Measurements from ENCODE around the gene PRRC2C.
"Not testable (repeated sequence)": the region's sequence is repeated elsewhere in the genome, so short reads cannot be mapped to it uniquely, and the experiment has no call there.

PRRC2C gene

DNA sequence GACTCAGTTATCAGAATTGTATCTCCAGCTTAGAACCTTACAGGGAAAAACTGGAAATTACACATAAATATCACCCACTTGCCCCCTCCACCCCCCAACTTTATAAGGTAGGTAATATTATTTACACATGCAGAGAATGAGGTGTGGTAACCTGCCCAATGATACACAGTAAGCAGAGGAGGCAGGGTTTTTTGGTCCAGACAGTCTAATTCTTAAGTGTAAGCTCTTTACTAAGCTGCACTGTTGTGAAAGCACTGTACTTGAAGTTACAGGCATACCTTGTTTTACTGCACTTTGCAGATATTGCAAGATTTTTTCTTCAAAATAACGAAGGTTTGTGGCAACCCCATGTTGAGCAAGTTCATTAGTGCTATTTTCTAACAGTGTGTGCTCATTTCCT is 111.9 kb downstream of the PRRC2C start:
- no peak overlapping the region for H3K4me3 ChIP-seq
- no peak for DNase-seq (ENCODE audit: low spot score)
- TF ChIP-seq, protein P1, sequence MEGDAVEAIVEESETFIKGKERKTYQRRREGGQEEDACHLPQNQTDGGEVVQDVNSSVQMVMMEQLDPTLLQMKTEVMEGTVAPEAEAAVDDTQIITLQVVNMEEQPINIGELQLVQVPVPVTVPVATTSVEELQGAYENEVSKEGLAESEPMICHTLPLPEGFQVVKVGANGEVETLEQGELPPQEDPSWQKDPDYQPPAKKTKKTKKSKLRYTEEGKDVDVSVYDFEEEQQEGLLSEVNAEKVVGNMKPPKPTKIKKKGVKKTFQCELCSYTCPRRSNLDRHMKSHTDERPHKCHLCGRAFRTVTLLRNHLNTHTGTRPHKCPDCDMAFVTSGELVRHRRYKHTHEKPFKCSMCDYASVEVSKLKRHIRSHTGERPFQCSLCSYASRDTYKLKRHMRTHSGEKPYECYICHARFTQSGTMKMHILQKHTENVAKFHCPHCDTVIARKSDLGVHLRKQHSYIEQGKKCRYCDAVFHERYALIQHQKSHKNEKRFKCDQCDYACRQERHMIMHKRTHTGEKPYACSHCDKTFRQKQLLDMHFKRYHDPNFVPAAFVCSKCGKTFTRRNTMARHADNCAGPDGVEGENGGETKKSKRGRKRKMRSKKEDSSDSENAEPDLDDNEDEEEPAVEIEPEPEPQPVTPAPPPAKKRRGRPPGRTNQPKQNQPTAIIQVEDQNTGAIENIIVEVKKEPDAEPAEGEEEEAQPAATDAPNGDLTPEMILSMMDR (IDR thresholded peaks at IDR 0.05), result no peak
- H3K27ac ChIP-seq, result no peak overlapping the region

DNA sequence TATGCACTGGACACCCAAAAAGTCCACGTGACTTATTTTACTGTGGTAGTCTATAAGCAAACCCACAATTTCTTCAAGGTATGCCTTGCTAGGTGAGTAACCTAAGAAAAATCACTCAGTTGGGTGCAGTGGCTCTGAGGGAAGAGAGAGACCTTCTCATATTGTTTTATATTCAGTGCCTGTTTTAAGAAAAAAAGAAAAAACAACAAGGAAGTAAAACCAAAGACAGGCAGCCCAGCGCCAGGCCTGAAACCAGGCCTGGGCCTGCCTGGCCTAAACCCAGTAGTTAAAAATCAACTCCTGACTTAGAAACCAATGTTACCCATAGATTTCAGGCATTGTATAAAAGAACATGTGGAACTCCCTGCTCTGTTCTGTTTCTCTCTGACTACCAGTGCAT is 115.0 kb downstream of the PRRC2C start:
- not testable (repeated sequence) for H3K4me3 ChIP-seq; DNase-seq (ENCODE audit: low spot score); H3K27ac ChIP-seq

DNA sequence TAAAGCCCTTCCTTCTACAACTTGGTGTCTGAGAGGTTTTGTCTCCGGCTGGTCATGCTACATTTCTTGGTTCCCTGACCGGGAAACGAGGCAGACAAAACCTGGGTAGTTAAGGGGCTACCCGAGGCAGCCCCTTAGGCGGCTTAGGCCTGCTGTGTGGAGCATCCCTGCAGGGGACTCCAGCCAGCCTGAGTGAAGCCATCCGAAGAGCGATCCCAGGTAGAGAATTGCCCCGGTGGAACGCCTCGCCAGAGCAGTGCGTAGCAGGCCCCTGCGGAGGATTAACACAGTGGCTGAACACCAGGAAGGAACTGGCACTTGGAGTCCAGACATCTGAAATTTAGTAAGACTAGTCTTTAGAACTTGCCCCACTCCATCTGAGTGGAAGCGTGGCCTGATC is 115.5 kb downstream of the PRRC2C start:
- no peak overlapping the region for H3K4me3 ChIP-seq
- TF ChIP-seq, protein P1 (IDR thresholded peaks at IDR 0.05), result no peak
- no peak overlapping the region for H3K27ac ChIP-seq
- no peak for DNase-seq (ENCODE audit: low spot score)

DNA sequence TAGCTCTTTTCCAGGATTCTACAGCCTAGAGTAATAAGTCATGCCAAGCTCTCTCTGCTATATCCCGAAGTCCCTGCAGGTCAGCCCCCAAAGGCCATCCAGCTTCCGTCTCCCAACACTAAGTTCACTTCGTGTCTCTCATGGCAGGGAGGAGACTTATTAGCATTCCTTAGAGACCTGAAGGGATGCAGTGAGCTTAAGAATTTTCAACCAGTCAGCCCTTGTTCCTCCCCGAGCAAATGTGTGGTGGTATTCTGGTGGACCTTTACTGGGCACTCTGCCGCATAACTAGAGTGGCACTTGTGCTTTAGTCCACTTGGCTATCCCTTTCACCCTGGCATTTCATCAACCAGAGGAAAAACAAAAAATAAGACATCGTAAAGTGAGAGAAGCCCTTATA is 117.7 kb downstream of the PRRC2C start:
- DNase-seq (ENCODE audit: low spot score); H3K4me3 ChIP-seq; H3K27ac ChIP-seq: not testable (repeated sequence)

DNA sequence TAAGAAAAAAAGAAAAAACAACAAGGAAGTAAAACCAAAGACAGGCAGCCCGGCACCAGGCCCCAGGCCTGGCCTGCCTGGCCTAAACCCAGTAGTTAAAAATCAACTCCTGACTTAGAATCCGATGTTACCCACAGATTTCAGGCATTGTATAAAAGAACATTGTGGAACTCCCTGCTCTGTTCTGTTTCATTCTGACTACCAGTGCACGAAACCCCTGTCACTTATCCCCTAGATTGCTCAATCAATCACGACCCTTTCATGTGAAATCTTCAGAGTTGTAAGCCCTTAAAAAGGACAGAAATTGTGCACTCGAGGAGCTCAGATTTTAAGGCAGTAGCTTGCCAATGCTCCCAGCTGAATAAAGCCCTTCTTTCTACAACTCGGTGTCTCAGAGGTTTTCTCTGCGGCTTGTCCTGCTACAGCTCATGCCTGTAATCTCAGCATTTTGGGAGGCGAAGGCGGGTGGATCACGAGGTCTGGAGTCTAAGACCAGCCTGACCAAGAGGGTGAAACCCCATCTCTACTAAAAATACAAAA is 121.1 kb downstream of the PRRC2C start:
- no peak overlapping the region for H3K4me3 ChIP-seq
- no peak for DNase-seq (ENCODE audit: low spot score)
- H3K27ac ChIP-seq, result no peak overlapping the region
- TF ChIP-seq, protein P1 (IDR thresholded peaks at IDR 0.05), result no peak

DNA sequence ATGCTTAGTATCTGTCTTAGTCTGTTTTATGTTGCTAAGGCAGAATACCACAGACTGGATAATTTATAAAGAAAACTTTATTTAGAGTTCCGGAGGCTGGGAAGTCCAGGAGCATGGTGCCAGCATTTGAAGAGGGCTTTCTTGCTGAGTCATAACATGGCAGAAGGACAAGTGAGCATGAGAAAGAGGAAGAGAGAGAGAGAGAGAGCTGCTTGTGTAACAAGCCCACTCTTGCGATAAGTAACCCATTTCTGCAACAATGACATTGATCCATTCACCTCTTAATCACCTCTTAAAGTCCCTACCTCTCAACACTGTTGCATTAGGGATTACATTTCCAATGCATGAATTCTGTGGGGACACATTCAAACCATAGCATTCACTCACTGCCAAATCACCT is 125.1 kb downstream of the PRRC2C start:
- TF ChIP-seq, protein P1 (IDR thresholded peaks at IDR 0.05), result no peak
- DNase-seq (ENCODE audit: low spot score), result no peak
- Histone ChIP-seq H3K27ac (no peak overlapping the region), H3K4me3 (no peak overlapping the region)

DNA sequence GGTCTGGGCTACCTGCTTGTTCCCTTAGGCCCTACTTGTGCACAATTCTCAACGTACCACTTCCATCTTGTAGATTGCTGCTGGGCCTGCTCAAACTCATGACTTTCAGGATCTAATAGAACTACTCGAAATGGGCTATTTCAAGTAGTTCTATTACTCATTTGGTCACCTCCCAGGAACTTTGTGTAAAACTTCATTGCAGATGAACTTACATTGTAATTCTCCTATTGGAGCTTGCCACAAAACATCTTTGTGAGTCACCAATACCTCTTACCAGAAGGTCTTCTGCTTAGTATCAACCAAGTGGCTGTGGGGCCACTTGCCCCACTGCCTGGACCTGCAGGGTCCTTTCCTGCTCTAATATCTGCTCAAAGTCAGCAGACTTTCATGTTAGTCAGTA is 126.0 kb downstream of the PRRC2C start:
- H3K27ac ChIP-seq, result no peak overlapping the region

DNA sequence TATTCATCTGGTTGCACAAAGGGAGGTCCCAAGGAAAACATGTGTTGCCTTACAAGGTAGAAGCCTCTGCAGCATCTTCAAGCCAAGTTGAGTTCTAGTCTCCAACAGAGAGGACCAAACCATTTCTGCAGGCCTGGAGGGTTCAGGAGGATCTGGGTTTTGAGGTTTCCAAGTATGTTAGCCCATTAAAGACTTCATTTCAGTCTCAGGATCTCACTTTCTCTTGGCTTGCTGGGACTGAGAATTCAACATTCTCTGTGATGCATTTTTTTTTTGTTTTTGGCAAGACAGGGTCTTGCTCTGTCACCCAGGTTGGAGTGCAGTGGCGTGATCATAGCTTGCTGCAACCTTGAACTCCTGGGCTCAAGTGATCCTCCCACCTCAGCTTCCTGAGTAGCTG is 128.0 kb downstream of the PRRC2C start:
- no peak for DNase-seq (ENCODE audit: low spot score)
- TF ChIP-seq, protein P1 (IDR thresholded peaks at IDR 0.05), result no peak
- Histone ChIP-seq H3K27ac (no peak overlapping the region), H3K4me3 (no peak overlapping the region)

More for the DNA sequence above, 126.0 kb downstream of the PRRC2C start:
- H3K4me3 ChIP-seq, result no peak overlapping the region
- DNase-seq (ENCODE audit: low spot score), result no peak
- TF ChIP-seq, protein P1 (IDR thresholded peaks at IDR 0.05), result no peak

DNA sequence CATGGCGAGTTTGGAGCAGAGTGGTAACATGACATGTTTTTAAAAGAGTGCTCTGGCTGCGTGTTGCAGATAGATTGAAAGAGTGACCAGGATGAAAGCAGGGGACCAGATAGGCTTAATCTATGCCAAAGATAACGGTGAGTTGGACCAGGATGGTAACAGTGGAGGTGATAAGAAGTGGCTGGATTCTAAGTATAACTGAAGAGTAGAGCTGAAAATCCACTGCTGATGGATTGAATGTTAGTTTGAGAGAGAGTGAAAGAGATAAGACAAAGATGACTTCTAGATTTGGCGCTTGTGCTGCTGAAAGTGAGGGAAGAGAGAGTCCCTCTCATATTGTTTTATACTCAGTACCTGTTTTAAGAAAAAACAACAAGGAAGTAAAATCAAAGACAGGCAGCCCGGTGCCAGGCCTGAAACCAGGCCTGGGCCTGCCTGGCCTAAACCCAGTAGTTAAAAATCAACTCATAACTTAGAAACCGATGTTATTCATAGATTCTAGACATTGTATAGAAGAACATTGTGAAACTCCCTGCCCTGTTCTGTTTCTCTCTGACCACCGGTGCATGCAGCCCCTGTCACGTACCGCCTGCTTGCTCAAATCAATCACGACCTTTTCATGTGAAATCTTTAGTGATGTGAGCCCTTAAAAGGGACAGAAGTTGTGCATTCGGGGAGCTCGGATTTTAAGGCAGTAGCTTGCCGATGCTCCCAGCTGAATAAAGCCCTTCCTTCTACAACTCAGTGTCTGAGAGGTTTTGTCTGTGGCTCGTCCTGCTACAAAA is 130.0 kb downstream of the PRRC2C start:
- H3K4me3 ChIP-seq; DNase-seq (ENCODE audit: low spot score); H3K27ac ChIP-seq: not testable (repeated sequence)
